GM18873 (cell line): Measurements from ENCODE around the gene NAA40.
"Not testable (repeated sequence)": the region's sequence is repeated elsewhere in the genome, so short reads cannot be mapped to it uniquely, and the experiment has no call there.

Experiments
- ATAC-seq: cut with Tn5 transposase; IDR thresholded peaks from one replicate; pipeline ENCODE4 v1.9.1; 2021; ENCODE audit warnings: mild to moderate bottlenecking, moderate library complexity, moderate number of reproducible peaks; ENCODE audit not compliant: unreplicated experiment, low FRiP score

The NAA40 gene

GRCh38 chr11:63933459-63933858 lies 5.3 kb upstream of the NAA40 start:
- no peak for ATAC-seq

GRCh38 chr11:63937713-63938478 lies 906 bp upstream of the NAA40 start:
- peak; percentile 6 for ATAC-seq

GRCh38 chr11:63939397-63939891 lies 642 bp downstream of the NAA40 start:
- ATAC-seq: no peak

- no peak for ATAC-seq
Observed at GRCh38 chr11:63940786-63941185, 2.0 kb downstream of the NAA40 start.

- ATAC-seq: no peak
Observed at GRCh38 chr11:63941901-63942300, 3.1 kb downstream of the NAA40 start.

- ATAC-seq: no peak
Observed at GRCh38 chr11:63942803-63943202, 4.0 kb downstream of the NAA40 start.

- no peak for ATAC-seq
Observed at GRCh38 chr11:63944987-63945386, 6.2 kb downstream of the NAA40 start.

- no peak for ATAC-seq
Observed at GRCh38 chr11:63945477-63946163, 6.8 kb downstream of the NAA40 start.

GRCh38 chr11:63951779-63952536 lies 13.2 kb downstream of the NAA40 start:
- no peak for ATAC-seq

- ATAC-seq: no peak
Observed at GRCh38 chr11:63952570-63952969, 13.8 kb downstream of the NAA40 start.

GRCh38 chr11:63958008-63958407 lies 19.2 kb downstream of the NAA40 start:
- no peak for ATAC-seq

GRCh38 chr11:63961608-63962412 lies 23.0 kb downstream of the NAA40 start:
- ATAC-seq: no peak

GRCh38 chr11:63963895-63964294 lies 25.1 kb downstream of the NAA40 start:
- not testable (repeated sequence) for ATAC-seq

GRCh38 chr11:63966444-63966843 lies 27.6 kb downstream of the NAA40 start:
- no peak for ATAC-seq

- ATAC-seq: no peak
Observed at GRCh38 chr11:63969461-63969860, 30.7 kb downstream of the NAA40 start.

- no peak for ATAC-seq
Observed at GRCh38 chr11:63970902-63971301, 32.1 kb downstream of the NAA40 start.

- not testable (repeated sequence) for ATAC-seq
Observed at GRCh38 chr11:63973912-63974258, 35.1 kb downstream of the NAA40 start.

- peak; percentile 97 for ATAC-seq
Observed at GRCh38 chr11:63974259-63975143, 35.7 kb downstream of the NAA40 start, which contains the start of gene COX8A. TSS of gene COX8A (plus strand) at chr11:63974620. CDS start at chr11:63974681, 61 bp downstream.

GRCh38 chr11:63978551-63979239 lies 39.9 kb downstream of the NAA40 start:
- ATAC-seq: no peak
